ENCODE data around the gene TDRKH.

DNA sequence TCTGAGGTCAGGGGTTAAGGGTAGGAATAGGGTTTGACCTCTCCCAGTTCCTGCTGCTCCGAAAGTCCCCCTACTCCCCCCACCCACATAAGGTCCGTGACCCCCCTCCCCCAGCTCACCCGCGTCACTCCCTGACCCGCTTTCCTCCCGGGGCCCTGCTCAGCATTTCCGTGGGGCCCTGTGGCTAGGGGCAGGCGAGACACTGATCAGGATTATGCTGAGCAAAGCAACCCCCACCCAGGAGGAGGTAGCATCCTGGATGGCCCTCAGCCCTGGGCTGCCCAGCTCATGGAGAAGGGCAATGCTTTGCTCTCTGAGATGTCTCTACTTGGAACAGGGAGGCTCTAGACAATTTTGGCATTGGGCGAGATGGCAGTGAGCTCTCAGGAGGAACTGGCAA lies 37.6 kb upstream of the TDRKH start:
- TF ChIP-seq, protein P1, sequence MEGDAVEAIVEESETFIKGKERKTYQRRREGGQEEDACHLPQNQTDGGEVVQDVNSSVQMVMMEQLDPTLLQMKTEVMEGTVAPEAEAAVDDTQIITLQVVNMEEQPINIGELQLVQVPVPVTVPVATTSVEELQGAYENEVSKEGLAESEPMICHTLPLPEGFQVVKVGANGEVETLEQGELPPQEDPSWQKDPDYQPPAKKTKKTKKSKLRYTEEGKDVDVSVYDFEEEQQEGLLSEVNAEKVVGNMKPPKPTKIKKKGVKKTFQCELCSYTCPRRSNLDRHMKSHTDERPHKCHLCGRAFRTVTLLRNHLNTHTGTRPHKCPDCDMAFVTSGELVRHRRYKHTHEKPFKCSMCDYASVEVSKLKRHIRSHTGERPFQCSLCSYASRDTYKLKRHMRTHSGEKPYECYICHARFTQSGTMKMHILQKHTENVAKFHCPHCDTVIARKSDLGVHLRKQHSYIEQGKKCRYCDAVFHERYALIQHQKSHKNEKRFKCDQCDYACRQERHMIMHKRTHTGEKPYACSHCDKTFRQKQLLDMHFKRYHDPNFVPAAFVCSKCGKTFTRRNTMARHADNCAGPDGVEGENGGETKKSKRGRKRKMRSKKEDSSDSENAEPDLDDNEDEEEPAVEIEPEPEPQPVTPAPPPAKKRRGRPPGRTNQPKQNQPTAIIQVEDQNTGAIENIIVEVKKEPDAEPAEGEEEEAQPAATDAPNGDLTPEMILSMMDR (IDR thresholded peaks at IDR 0.05), result no peak
- no peak for TF ChIP-seq POLR2A (IDR thresholded peaks at IDR 0.05)

Data from esophagus squamous epithelium (tissue), 4 donors.